K562 (cell line): ENCODE measurements around the gene PACS2. TPM values are rescaled to one million over a fixed set of nuclear protein-coding genes. Genes with fewer than 3 reads are reported as not detected.

Source experiments
- ATAC-seq: fragments of 200-7000 bp; cut with Tn5 transposase; 3 replicates; pipeline ENCODE4 v1.9.1; 2020; ENCODE audit warnings: moderate library complexity
- BruUV-seq: library from RNA; stranded (reverse); fragments of 400-500 nt; replicated peaks from 2 replicates; lab custom pipeline; 2021; lab: Mats Ljungman, UMichigan
- CTCF ChIA-PET: fragments of 300-600 bp; formaldehyde crosslinking; extraction: SDS; loops from one replicate; lab custom pipeline; 2021; ENCODE audit warnings: low intra/inter-chr PET ratio; lab: Yijun Ruan, JAX
- POLR2A ChIA-PET: fragments of 300-600, 350-650 bp; sonication (Branson Sonifier 250); formaldehyde crosslinking; extraction: SDS; loops from one replicate; lab custom pipeline; 2021; ENCODE audit warnings: antibody characterized with exemption, inconsistent platforms; lab: Yijun Ruan, JAX
- DNase-seq, 4 experiments: peaks; one replicate each; pipeline versions ENCODE4 v3.0.0 to v3.0.0-alpha.2; 2011 to 2018; ENCODE audit warnings: low spot score in 3 of 4, mixed read lengths in 3 of 4; ENCODE audit errors: extremely low read depth in 1 of 4
- FAIRE-seq: peaks from 2 replicates; lab custom pipeline; 2011; peaks lifted over from hg19 to GRCh38; lab: Jason Lieb, UNC
- H2AFZ ChIP-seq: 2 replicates; pipeline ENCODE4 v1.6.0; 2011; ENCODE audit warnings: low read depth, low read length, control low read depth, inconsistent platforms
- H3K27ac ChIP-seq: fragments of 200-600 bp; 3 replicates; pipeline ENCODE4 v1.8.0; 2011; ENCODE audit warnings: low read depth, mild to moderate bottlenecking, control low read depth, inconsistent platforms, low read length, moderate library complexity, mixed read lengths; ENCODE audit errors: extremely low read depth
- H3K27me3 ChIP-seq, 2 experiments: fragments of 300-600 bp in 1 of 2; 2 replicates in 1 of 2; 3 replicates in 1 of 2; pipeline versions ENCODE4 v1.6.0 to v1.8.0; 2011; ENCODE audit warnings: inconsistent platforms in 2 of 2, low read length in 2 of 2, mild to moderate bottlenecking in 1 of 2, mixed read lengths in 1 of 2, moderate library complexity in 1 of 2; ENCODE audit not compliant: control insufficient read depth in 2 of 2, insufficient read depth in 2 of 2
- H3K36me3 ChIP-seq: fragments of 300-600 bp; 3 replicates; pipeline ENCODE4 v1.8.0; 2011; ENCODE audit warnings: mild to moderate bottlenecking, low read length, inconsistent platforms; ENCODE audit not compliant: control insufficient read depth, insufficient read depth
- H3K4me1 ChIP-seq, 2 experiments: fragments of 200-600 bp in 1 of 2; replicated peaks in 1 of 2; 2 replicates in 1 of 2; 3 replicates in 1 of 2; pipeline versions ENCODE4 v1.5.1 to v1.8.0; 2011; ENCODE audit warnings: inconsistent platforms in 2 of 2, low read length in 2 of 2, mild to moderate bottlenecking in 1 of 2, mixed read lengths in 1 of 2, moderate library complexity in 1 of 2; ENCODE audit not compliant: control insufficient read depth in 2 of 2, insufficient read depth in 2 of 2
- H3K4me2 ChIP-seq: 2 replicates; pipeline ENCODE4 v1.6.1; 2011; ENCODE audit warnings: low read length, control low read depth, inconsistent platforms, mixed read lengths; ENCODE audit not compliant: insufficient read depth
- H3K4me3 ChIP-seq: fragments of 200-600 bp; sonication (generic), shearing (Covaris generic); 2 replicates; pipeline ENCODE4 v1.5.1; 2016; ENCODE audit warnings: control low read depth, inconsistent platforms
- H3K79me2 ChIP-seq: fragments of 200-600 bp; 3 replicates; pipeline ENCODE4 v1.8.0; 2011; ENCODE audit warnings: low read length, inconsistent platforms; ENCODE audit not compliant: control insufficient read depth, insufficient read depth
- H3K9ac ChIP-seq, 2 experiments: 2 replicates each; pipeline versions ENCODE4 v1.6.0 to v1.6.1; 2011; ENCODE audit warnings: low read depth in 2 of 2, low read length in 2 of 2, control low read depth in 1 of 2, inconsistent platforms in 1 of 2, mild to moderate bottlenecking in 1 of 2, mixed read lengths in 1 of 2; ENCODE audit not compliant: insufficient read depth in 1 of 2
- H3K9me1 ChIP-seq: one replicate; pipeline ENCODE4 v1.6.0; 2011; ENCODE audit warnings: inconsistent platforms, mild to moderate bottlenecking, low read length, moderate library complexity; ENCODE audit not compliant: control insufficient read depth, insufficient read depth
- H3K9me3 ChIP-seq: replicated peaks from 2 replicates; pipeline ENCODE4 v1.5.1; 2011; ENCODE audit warnings: low read depth, low read length, inconsistent platforms; ENCODE audit not compliant: control insufficient read depth, insufficient read depth
- H4K20me1 ChIP-seq: replicated peaks from 2 replicates; pipeline ENCODE4 v1.6.1; 2011; ENCODE audit warnings: low read length, inconsistent platforms, mixed read lengths; ENCODE audit not compliant: control insufficient read depth, insufficient read depth
- CREB1 ChIP-seq, 2 experiments: sonication (generic) in 1 of 2; formaldehyde crosslinking in 1 of 2; IDR thresholded peaks; 2 replicates each; pipeline versions ENCODE4 v1.6.1 to v1.8.0; 2012 to 2022; ENCODE audit warnings: inconsistent platforms in 1 of 2, mild to moderate bottlenecking in 1 of 2, missing genetic modification reagents in 1 of 2, moderate library complexity in 1 of 2
- CREB3L1 ChIP-seq: fragments of 450-650 bp; IDR thresholded peaks from 2 replicates; pipeline ENCODE4 v1.6.1; 2014; ENCODE audit warnings: low read depth, mild to moderate bottlenecking, moderate library complexity, borderline replicate concordance
- CREM ChIP-seq: IDR thresholded peaks from 2 replicates; pipeline ENCODE4 v1.6.1; 2014; ENCODE audit warnings: antibody characterized with exemption, low read depth
- LCOR ChIP-seq: sonication (generic); formaldehyde crosslinking; IDR thresholded peaks from 2 replicates; pipeline ENCODE4 v1.8.0; 2022; ENCODE audit warnings: mild to moderate bottlenecking, missing genetic modification reagents
- PHB ChIP-seq: fragments of 250-450 bp; sonication (Bioruptor Pico); IDR thresholded peaks from 2 replicates; pipeline ENCODE4 v1.5.0; 2021
- POLR2AphosphoS5 ChIP-seq: IDR thresholded peaks from 2 replicates; pipeline ENCODE4 v1.6.1; 2011; ENCODE audit warnings: mild to moderate bottlenecking, low read depth, low read length, moderate library complexity; ENCODE audit not compliant: control insufficient read depth, insufficient read depth
- PRDM10 ChIP-seq: fragments of 450-650 bp; IDR thresholded peaks from 2 replicates; pipeline ENCODE4 v1.6.1; 2018; ENCODE audit not compliant: partially characterized antibody
- TAF1 ChIP-seq: IDR thresholded peaks from 2 replicates; pipeline ENCODE4 v1.6.1; 2011; ENCODE audit warnings: mild to moderate bottlenecking, low read length, moderate library complexity; ENCODE audit not compliant: insufficient read depth, control insufficient read depth, severe bottlenecking; ENCODE audit errors: extremely low read depth
- TARDBP ChIP-seq: fragments of 450-650 bp; IDR thresholded peaks from 2 replicates; pipeline ENCODE4 v1.6.1; 2016
- ZNF197 ChIP-seq: fragments of 200-800 bp; sonication (Bioruptor generic); IDR thresholded peaks from 2 replicates; pipeline ENCODE4 v1.6.1; 2016; ENCODE audit warnings: low read depth, missing genetic modification characterization, missing compliant biosample characterization
- ZNF717 ChIP-seq: fragments of 250-450 bp; sonication (Bioruptor Pico); IDR thresholded peaks from 2 replicates; pipeline ENCODE4 v1.5.0; 2021
- WGBS: fragments of 100-300 bp; shearing (Covaris generic); methylation state at CpG from one replicate; pipeline ENCODE4 v1.1.6; 2016; ENCODE audit warnings: low coverage, mixed read lengths; ENCODE audit not compliant: insufficient coverage; ENCODE audit errors: missing lambda C conversion rate; 5-methylcytosine and 5-hydroxymethylcytosine counted together
- in situ Hi-C: fragments of 300-500 bp; cut with MboI; formaldehyde crosslinking; loops from 4 replicates; pipeline ENCODE4 v1.15.0; 2018; ENCODE audit warnings: inconsistent platforms, mixed read lengths
- intact Hi-C: fragments of 100-400 bp; cut with micrococcal nuclease; formaldehyde crosslinking; loops from 2 replicates; pipeline ENCODE4 v1.14.2; 2022
- polyA plus RNA-seq, 8 experiments: library from polyadenylated mRNA; depleted of rRNA in 4 of 8; stranded (reverse) in 5 of 8; unstranded in 3 of 8; fragments of >200 nt; fragmentation: Nextera tagmentation in 2 of 8; fragmentation: Illumina TruSeq in 1 of 8; extraction: Ambion mirVana in 2 of 8; extraction: Trizol in 1 of 8; gene quantifications; 2 replicates each; pipeline versions ENCODE4 v1.2.1 to v1.2.3, GENCODE V29; 2011 to 2014; ENCODE audit warnings: inconsistent platforms in 1 of 8, missing spikeins in 1 of 8
- total RNA-seq, 7 experiments: library from RNA; depleted of rRNA in 6 of 7; stranded (reverse); fragments of >200 nt in 6 of 7; fragmentation: Illumina TruSeq in 2 of 7; extraction: Trizol in 2 of 7; gene quantifications; 2 replicates each; pipeline versions ENCODE4 v1.2.1 to v1.2.3, GENCODE V29; 2011 to 2021; ENCODE audit warnings: low replicate concordance in 1 of 7

PACS2 gene
- total and polyA plus RNA-seq, 9 of the 15 experiments (the other 6 are each of a cell fraction or from before 2014, with no cell fraction given): 0.11 to 20.8 (median 9.9) TPM

- TF ChIP-seq CREM (no peak), TARDBP (no peak), ZNF717 (CRISPR knock-in tag) (no peak), TAF1 (no peak), LCOR (CRISPR knock-in tag) (no peak)
These were observed 72.3 kb downstream of the PACS2 start (continued) for GRCh38 chr14:105386581-105387529.

- TF ChIP-seq POLR2AphosphoS5: no peak
- no peak for TF ChIP-seq ZNF197 (CRISPR knock-in tag)
- TF ChIP-seq PRDM10: no peak
- no peak for TF ChIP-seq PHB
- no peak for TF ChIP-seq CREB3L1
- TF ChIP-seq CREB1 (IDR thresholded peaks at IDR 0.05): no peak
- TF ChIP-seq CREB1 (CRISPR knock-in tag; IDR thresholded peaks at IDR 0.05): no peak
- Histone ChIP-seq H4K20me1 (no peaks in the 10 kb centered on the region; the same call in 1 of the 2 replicates), H3K27ac (no peak overlapping the region), H3K9me3 (no peaks in the 10 kb centered on the region), H3K79me2 (no peaks in the 10 kb centered on the region), H2AFZ (no peak overlapping the region), H3K36me3 (no peaks in the 10 kb centered on the region), H3K4me2 (no peak overlapping the region), H3K4me3 (no peak overlapping the region), H3K27me3 (no peaks in the 10 kb centered on the region), H3K9me1 (no peaks in the 10 kb centered on the region), H3K4me1 (peaks cover 0 to 44% of the 10 kb centered on the region in 2 experiments; a peak in 2 of 5 replicates), H3K9ac (no peak overlapping the region)
- in situ Hi-C loops (no loop called here), intact Hi-C loops (no loop called here)
- no peak for FAIRE-seq
- ChIA-PET POLR2A (no interaction called here), CTCF (no interaction called here)
- no peak for ATAC-seq
- BruUV-seq: no TSS peak
- no peak for DNase-seq
- WGBS: 35% methylated on average over 4 of the region's 10 CpGs
These were observed 73.0 kb downstream of the PACS2 start for GRCh38 chr14:105387530-105387922.
